Measurements from ENCODE around the gene WNT3A. TPM values are rescaled to one million over a fixed set of nuclear protein-coding genes. Genes with fewer than 3 reads are reported as not detected.
A peak's percentile ranks its signal among the peaks of the same experiment; 100 is the strongest.

The WNT3A gene
- total and polyA plus RNA-seq, 9 of the 15 experiments (the other 6 are each of a cell fraction or from before 2014, with no cell fraction given) = not detected

DNA sequence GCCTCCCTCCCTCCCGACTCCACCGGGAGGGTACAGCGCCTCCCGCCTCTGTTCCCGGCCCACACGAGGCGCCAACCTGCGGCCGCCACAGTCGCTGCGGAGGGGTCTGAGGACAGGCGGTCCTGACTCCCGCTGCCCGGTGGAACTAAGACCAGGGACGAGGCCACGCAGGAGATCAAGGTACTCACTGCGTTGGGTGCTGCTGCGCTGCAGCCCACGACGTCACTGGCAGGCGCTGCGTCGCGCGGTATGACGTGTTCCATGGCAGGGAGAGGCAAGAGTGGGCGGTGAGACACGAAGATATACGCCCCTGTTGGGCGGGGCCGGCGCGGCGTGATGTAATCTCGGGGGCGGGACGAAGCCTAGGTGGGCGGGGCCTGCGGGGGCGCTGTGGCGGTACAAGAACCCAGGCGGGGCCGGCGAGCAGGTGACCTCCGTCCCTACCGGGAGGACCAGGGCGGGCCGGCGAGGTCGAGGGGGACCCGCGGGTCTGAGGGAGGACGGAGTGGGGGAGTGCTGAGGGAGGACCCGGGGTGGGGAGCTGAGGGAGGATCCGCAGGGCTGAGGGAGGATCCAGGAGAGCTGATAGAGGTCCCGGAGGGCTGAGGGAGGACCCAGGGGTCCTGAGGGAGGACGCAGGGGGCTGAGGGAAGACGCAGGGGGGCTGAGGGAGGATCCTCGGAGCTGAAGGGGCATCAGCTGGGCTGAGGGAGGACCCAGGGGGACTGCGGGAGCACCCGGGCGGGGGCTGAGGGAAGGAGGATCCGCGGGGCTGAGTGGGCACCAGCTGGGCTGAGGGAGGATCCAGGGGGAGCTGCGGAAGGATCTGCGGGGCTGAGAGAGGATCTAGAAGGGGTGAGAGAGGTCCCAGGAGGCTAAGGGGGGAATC, 102.5 kb downstream of the WNT3A start, which contains the start of gene MRPL55 (continued):
- peak; percentile 34 for TF ChIP-seq SMAD1 (IDR thresholded peaks at IDR 0.05; ENCODE audit: low read depth, low read length, partially characterized antibody)
- TF ChIP-seq HNRNPLL (IDR thresholded peaks at IDR 0.05; ENCODE audit: low read depth, low read length, poor library complexity, severe bottlenecking) = peak; percentile 32
- TF ChIP-seq MEIS2 (IDR thresholded peaks at IDR 0.05; ENCODE audit: partially characterized antibody) = peak; percentile 80
- no peak for TF ChIP-seq ZNF785 (CRISPR knock-in tag; IDR thresholded peaks at IDR 0.05)
- 0 out of 2 replicates have a peak, but pooled peaks have one; percentile 40 for TF ChIP-seq FOXP1 (CRISPR knock-in tag; IDR thresholded peaks at IDR 0.05)
- no peak for TF ChIP-seq HDAC3 (IDR thresholded peaks at IDR 0.05; ENCODE audit: borderline replicate concordance, partially characterized antibody)
- no peak for TF ChIP-seq NR2C1 (IDR thresholded peaks at IDR 0.05)
- TF ChIP-seq NR2C1 (tag; IDR thresholded peaks at IDR 0.05) = no peak
- TF ChIP-seq CBX8 (IDR thresholded peaks at IDR 0.05; ENCODE audit: borderline replicate concordance, extremely low read depth, low read depth, low read length, poor library complexity, severe bottlenecking) = no peak
- TF ChIP-seq, protein P1, sequence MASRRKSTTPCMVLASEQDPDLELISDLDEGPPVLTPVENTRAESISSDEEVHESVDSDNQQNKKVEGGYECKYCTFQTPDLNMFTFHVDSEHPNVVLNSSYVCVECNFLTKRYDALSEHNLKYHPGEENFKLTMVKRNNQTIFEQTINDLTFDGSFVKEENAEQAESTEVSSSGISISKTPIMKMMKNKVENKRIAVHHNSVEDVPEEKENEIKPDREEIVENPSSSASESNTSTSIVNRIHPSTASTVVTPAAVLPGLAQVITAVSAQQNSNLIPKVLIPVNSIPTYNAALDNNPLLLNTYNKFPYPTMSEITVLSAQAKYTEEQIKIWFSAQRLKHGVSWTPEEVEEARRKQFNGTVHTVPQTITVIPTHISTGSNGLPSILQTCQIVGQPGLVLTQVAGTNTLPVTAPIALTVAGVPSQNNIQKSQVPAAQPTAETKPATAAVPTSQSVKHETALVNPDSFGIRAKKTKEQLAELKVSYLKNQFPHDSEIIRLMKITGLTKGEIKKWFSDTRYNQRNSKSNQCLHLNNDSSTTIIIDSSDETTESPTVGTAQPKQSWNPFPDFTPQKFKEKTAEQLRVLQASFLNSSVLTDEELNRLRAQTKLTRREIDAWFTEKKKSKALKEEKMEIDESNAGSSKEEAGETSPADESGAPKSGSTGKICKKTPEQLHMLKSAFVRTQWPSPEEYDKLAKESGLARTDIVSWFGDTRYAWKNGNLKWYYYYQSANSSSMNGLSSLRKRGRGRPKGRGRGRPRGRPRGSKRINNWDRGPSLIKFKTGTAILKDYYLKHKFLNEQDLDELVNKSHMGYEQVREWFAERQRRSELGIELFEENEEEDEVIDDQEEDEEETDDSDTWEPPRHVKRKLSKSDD (conservative IDR thresholded peaks at IDR 0.05; ENCODE audit: low read length) = peak; percentile 71; the same call in 1 of the 2 replicates
- TF ChIP-seq KHSRP (IDR thresholded peaks at IDR 0.05) = peak; percentile 99
- TF ChIP-seq PPARD (CRISPR knock-in tag; IDR thresholded peaks at IDR 0.05) = no peak
- no peak for TF ChIP-seq DDX20 (tag; IDR thresholded peaks at IDR 0.05; ENCODE audit: low read depth)
- TF ChIP-seq ZC3H11A (IDR thresholded peaks at IDR 0.05; ENCODE audit: low read depth, low read length) = no peak
- no peak; the same call in 1 of the 2 replicates for TF ChIP-seq STAT5A (IDR thresholded peaks at IDR 0.05; ENCODE audit: borderline replicate concordance, low read length)
- peak; percentile 88 for TF ChIP-seq JUND (IDR thresholded peaks at IDR 0.05; ENCODE audit: borderline replicate concordance, low read depth, low read length)
- TF ChIP-seq JUND (tag; IDR thresholded peaks at IDR 0.05; ENCODE audit: borderline replicate concordance, low read depth, low read length) = peak; percentile 74; the same call in 1 of the 3 replicates
- TF ChIP-seq, protein P2, sequence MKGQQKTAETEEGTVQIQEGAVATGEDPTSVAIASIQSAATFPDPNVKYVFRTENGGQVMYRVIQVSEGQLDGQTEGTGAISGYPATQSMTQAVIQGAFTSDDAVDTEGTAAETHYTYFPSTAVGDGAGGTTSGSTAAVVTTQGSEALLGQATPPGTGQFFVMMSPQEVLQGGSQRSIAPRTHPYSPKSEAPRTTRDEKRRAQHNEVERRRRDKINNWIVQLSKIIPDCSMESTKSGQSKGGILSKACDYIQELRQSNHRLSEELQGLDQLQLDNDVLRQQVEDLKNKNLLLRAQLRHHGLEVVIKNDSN (CRISPR knock-in tag; IDR thresholded peaks at IDR 0.05) = peak; percentile 64
- no peak for TF ChIP-seq ZNF274 (IDR thresholded peaks at IDR 0.05; ENCODE audit: borderline replicate concordance, low read depth, low read length)
- TF ChIP-seq HCFC1 (IDR thresholded peaks at IDR 0.05; ENCODE audit: low read depth, low read length) = peak; percentile 91
- no peak for TF ChIP-seq ZNF354B (CRISPR knock-in tag; IDR thresholded peaks at IDR 0.05)
- peak; percentile 56 for TF ChIP-seq NFIC (IDR thresholded peaks at IDR 0.05)
- no peak for TF ChIP-seq ZBTB17 (CRISPR knock-in tag; IDR thresholded peaks at IDR 0.05)
- TF ChIP-seq, protein P3, sequence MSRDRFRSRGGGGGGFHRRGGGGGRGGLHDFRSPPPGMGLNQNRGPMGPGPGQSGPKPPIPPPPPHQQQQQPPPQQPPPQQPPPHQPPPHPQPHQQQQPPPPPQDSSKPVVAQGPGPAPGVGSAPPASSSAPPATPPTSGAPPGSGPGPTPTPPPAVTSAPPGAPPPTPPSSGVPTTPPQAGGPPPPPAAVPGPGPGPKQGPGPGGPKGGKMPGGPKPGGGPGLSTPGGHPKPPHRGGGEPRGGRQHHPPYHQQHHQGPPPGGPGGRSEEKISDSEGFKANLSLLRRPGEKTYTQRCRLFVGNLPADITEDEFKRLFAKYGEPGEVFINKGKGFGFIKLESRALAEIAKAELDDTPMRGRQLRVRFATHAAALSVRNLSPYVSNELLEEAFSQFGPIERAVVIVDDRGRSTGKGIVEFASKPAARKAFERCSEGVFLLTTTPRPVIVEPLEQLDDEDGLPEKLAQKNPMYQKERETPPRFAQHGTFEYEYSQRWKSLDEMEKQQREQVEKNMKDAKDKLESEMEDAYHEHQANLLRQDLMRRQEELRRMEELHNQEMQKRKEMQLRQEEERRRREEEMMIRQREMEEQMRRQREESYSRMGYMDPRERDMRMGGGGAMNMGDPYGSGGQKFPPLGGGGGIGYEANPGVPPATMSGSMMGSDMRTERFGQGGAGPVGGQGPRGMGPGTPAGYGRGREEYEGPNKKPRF (IDR thresholded peaks at IDR 0.05; ENCODE audit: low read depth, low read length) = no peak
